ENCODE results near the gene TOMM22. TPM values are rescaled to one million over a fixed set of nuclear protein-coding genes. Genes with fewer than 3 reads are reported as not detected.

The TOMM22 gene
- total RNA-seq, 1 donor from 2014 or later, result 108 TPM

GRCh38 chr22:38731703-38732161 is 50.0 kb downstream of the TOMM22 start:
- peaks cover 10% of the 10 kb centered on the region for H3K27me3 Mint-ChIP-seq (ENCODE audit: unreplicated experiment)

GRCh38 chr22:38732251-38732815 is 50.6 kb downstream of the TOMM22 start:
- Mint-ChIP-seq H3K36me3 (ENCODE audit: low read depth, unreplicated experiment) (peaks cover 43% of the 10 kb centered on the region), H3K4me1 (ENCODE audit: unreplicated experiment) (peaks cover 16% of the 10 kb centered on the region), H3K4me3 (ENCODE audit: unreplicated experiment) (no peak overlapping the region), H3K9me3 (ENCODE audit: unreplicated experiment) (no peaks in the 10 kb centered on the region), H3K27me3 (ENCODE audit: unreplicated experiment) (peaks cover 10% of the 10 kb centered on the region), H3K27ac (ENCODE audit: unreplicated experiment) (no peak overlapping the region)
- no peak for DNase-seq (ENCODE audit: low spot score)
- no peak for TF ChIP-seq CTCF (IDR thresholded peaks at IDR 0.05; ENCODE audit: unreplicated experiment)

More at GRCh38 chr22:38731703-38732161, 50.0 kb downstream of the TOMM22 start:
- TF ChIP-seq CTCF (IDR thresholded peaks at IDR 0.05; ENCODE audit: unreplicated experiment), result no peak
- no peaks in the 10 kb centered on the region for H3K9me3 Mint-ChIP-seq (ENCODE audit: unreplicated experiment)
- peaks cover 43% of the 10 kb centered on the region for H3K36me3 Mint-ChIP-seq (ENCODE audit: low read depth, unreplicated experiment)
- DNase-seq (ENCODE audit: low spot score), result no peak
- no peak overlapping the region for H3K27ac Mint-ChIP-seq (ENCODE audit: unreplicated experiment)
- peaks cover 10% of the 10 kb centered on the region for H3K4me1 Mint-ChIP-seq (ENCODE audit: unreplicated experiment)
- no peak overlapping the region for H3K4me3 Mint-ChIP-seq (ENCODE audit: unreplicated experiment)

- DNase-seq (ENCODE audit: low spot score), result peak; percentile 51
- no peak overlapping the region for H3K4me3 Mint-ChIP-seq (ENCODE audit: unreplicated experiment)
- H3K27me3 Mint-ChIP-seq (ENCODE audit: unreplicated experiment), result peaks cover 9% of the 10 kb centered on the region
- H3K9me3 Mint-ChIP-seq (ENCODE audit: unreplicated experiment), result no peaks in the 10 kb centered on the region
- H3K36me3 Mint-ChIP-seq (ENCODE audit: low read depth, unreplicated experiment), result peaks cover 48% of the 10 kb centered on the region
- TF ChIP-seq CTCF (IDR thresholded peaks at IDR 0.05; ENCODE audit: unreplicated experiment), result peak; percentile 77
- peaks cover 23% of the 10 kb centered on the region for H3K4me1 Mint-ChIP-seq (ENCODE audit: unreplicated experiment)
- no peak overlapping the region for H3K27ac Mint-ChIP-seq (ENCODE audit: unreplicated experiment)
Measured at GRCh38 chr22:38733329-38733723, 51.6 kb downstream of the TOMM22 start.

- no peak overlapping the region for H3K27ac Mint-ChIP-seq (ENCODE audit: unreplicated experiment)
- no peak for TF ChIP-seq CTCF (IDR thresholded peaks at IDR 0.05; ENCODE audit: unreplicated experiment)
- peaks cover 8% of the 10 kb centered on the region for H3K27me3 Mint-ChIP-seq (ENCODE audit: unreplicated experiment)
- peaks cover 18% of the 10 kb centered on the region for H3K4me1 Mint-ChIP-seq (ENCODE audit: unreplicated experiment)
- H3K4me3 Mint-ChIP-seq (ENCODE audit: unreplicated experiment), result no peak overlapping the region
- H3K36me3 Mint-ChIP-seq (ENCODE audit: low read depth, unreplicated experiment), result peaks cover 44% of the 10 kb centered on the region
- no peaks in the 10 kb centered on the region for H3K9me3 Mint-ChIP-seq (ENCODE audit: unreplicated experiment)
- no peak for DNase-seq (ENCODE audit: low spot score)
Measured at GRCh38 chr22:38733724-38734381, 52.1 kb downstream of the TOMM22 start.

- TF ChIP-seq CTCF (IDR thresholded peaks at IDR 0.05; ENCODE audit: unreplicated experiment), result no peak
- no peak for DNase-seq (ENCODE audit: low spot score)
- H3K36me3 Mint-ChIP-seq (ENCODE audit: low read depth, unreplicated experiment), result peaks cover 43% of the 10 kb centered on the region
- peaks cover 17% of the 10 kb centered on the region for H3K4me1 Mint-ChIP-seq (ENCODE audit: unreplicated experiment)
- peaks cover 7% of the 10 kb centered on the region for H3K27me3 Mint-ChIP-seq (ENCODE audit: unreplicated experiment)
- H3K9me3 Mint-ChIP-seq (ENCODE audit: unreplicated experiment), result no peaks in the 10 kb centered on the region
- H3K27ac Mint-ChIP-seq (ENCODE audit: unreplicated experiment), result no peak overlapping the region
- no peak overlapping the region for H3K4me3 Mint-ChIP-seq (ENCODE audit: unreplicated experiment)
Measured at GRCh38 chr22:38734421-38735100, 52.8 kb downstream of the TOMM22 start.
